PC-3 (cell line): ENCODE data around the gene A2ML1.
"Not testable (repeated sequence)": the region's sequence is repeated elsewhere in the genome, so short reads cannot be mapped to it uniquely, and the experiment has no call there.

Experiments
- CTCF ChIP-seq: fragments of 300-600 bp; sonication (generic); conservative IDR thresholded peaks from 2 replicates; pipeline ENCODE4 v1.5.1; 2017; ENCODE audit warnings: antibody characterized with exemption, low read depth, mild to moderate bottlenecking, low read length
- EZH2 ChIP-seq: fragments of 300-600 bp; sonication (generic); IDR thresholded peaks from one replicate; pipeline ENCODE4 v1.6.1; 2017; ENCODE audit warnings: antibody characterized with exemption, mild to moderate bottlenecking, low read length; ENCODE audit not compliant: unreplicated experiment

- not testable (repeated sequence) for TF ChIP-seq CTCF, EZH2
These were observed 32.9 kb upstream of the A2ML1 start for GRCh38 chr12:8789341-8790013.
